A673 (cell line): ENCODE data around the gene HNRNPA3. TPM values are rescaled to one million over a fixed set of nuclear protein-coding genes. Genes with fewer than 3 reads are reported as not detected.
"Not testable (repeated sequence)": the region's sequence is repeated elsewhere in the genome, so short reads cannot be mapped to it uniquely, and the experiment has no call there.

Source experiments
- BruUV-seq: library from RNA; stranded (reverse); fragments of 400-500 nt; replicated peaks from 2 replicates; lab custom pipeline; 2021; lab: Mats Ljungman, UMichigan
- CTCF ChIA-PET: fragments of 300-600 bp; sonication (Branson Sonifier 250); formaldehyde crosslinking; loops from one replicate; lab custom pipeline; 2022; ENCODE audit warnings: antibody characterized with exemption; lab: Charles Lee
- POLR2A ChIA-PET: fragments of 300-600 bp; sonication (Branson Sonifier 250); formaldehyde crosslinking; loops from one replicate; lab custom pipeline; 2022; ENCODE audit warnings: antibody characterized with exemption; ENCODE audit not compliant: low non-redundant PET; lab: Charles Lee
- DNase-seq: peaks from one replicate; pipeline ENCODE4 v3.0.0-alpha.2; 2015; ENCODE audit warnings: low spot score
- H3K27ac ChIP-seq: fragments of 200-600 bp; sonication (generic); 2 replicates; pipeline ENCODE4 v1.5.1; 2016; ENCODE audit warnings: mixed run types, low read depth, mild to moderate bottlenecking, mixed read lengths, antibody characterized with exemption, low read length; ENCODE audit not compliant: poor library complexity, severe bottlenecking
- H3K27me3 ChIP-seq: fragments of 200-600 bp; sonication (generic); replicated peaks from 2 replicates; pipeline ENCODE4 v1.6.1; 2017; ENCODE audit warnings: mixed run types, low read depth, mild to moderate bottlenecking, mixed read lengths, antibody characterized with exemption, low read length; ENCODE audit not compliant: insufficient read depth, poor library complexity
- H3K36me3 ChIP-seq: fragments of 200-600 bp; sonication (generic); 2 replicates; pipeline ENCODE4 v1.6.1; 2016; ENCODE audit warnings: mixed run types, mild to moderate bottlenecking, mixed read lengths, antibody characterized with exemption, low read length; ENCODE audit not compliant: insufficient read depth, poor library complexity, severe bottlenecking
- H3K4me1 ChIP-seq: fragments of 200-600 bp; sonication (generic); 2 replicates; pipeline ENCODE4 v1.6.1; 2017; ENCODE audit warnings: mixed run types, mild to moderate bottlenecking, mixed read lengths, antibody characterized with exemption, low read length; ENCODE audit not compliant: insufficient read depth, poor library complexity, severe bottlenecking
- H3K4me3 ChIP-seq: fragments of 200-600 bp; sonication (generic); 2 replicates; pipeline ENCODE4 v1.5.1; 2016; ENCODE audit warnings: low read depth, mixed run types, mild to moderate bottlenecking, mixed read lengths, low read length; ENCODE audit not compliant: poor library complexity, severe bottlenecking
- H3K9me3 ChIP-seq: fragments of 200-600 bp; sonication (generic); 2 replicates; pipeline ENCODE4 v1.6.1; 2016; ENCODE audit warnings: mixed run types, low read depth, mild to moderate bottlenecking, mixed read lengths, antibody characterized with exemption, low read length; ENCODE audit not compliant: poor library complexity, severe bottlenecking
- EZH2 ChIP-seq: fragments of 200-600 bp; sonication (generic); IDR thresholded peaks from 2 replicates; pipeline ENCODE4 v1.6.1; 2017; ENCODE audit warnings: borderline replicate concordance, low read depth, mild to moderate bottlenecking, mixed read lengths, antibody characterized with exemption, low read length; ENCODE audit not compliant: poor library complexity, severe bottlenecking
- intact Hi-C: fragments of 100-400 bp; cut with micrococcal nuclease; formaldehyde crosslinking; loops from one replicate; pipeline ENCODE4 v1.10.0; 2022; ENCODE audit not compliant: unreplicated experiment
- total RNA-seq: library from RNA; stranded (reverse); gene quantifications from 2 replicates; pipeline ENCODE4 v1.2.3, GENCODE V29; 2021
- TF ChIP-seq, protein P1 (sequence below): fragments of 300-800, 200-600 bp; sonication (generic); conservative IDR thresholded peaks from 2 replicates; pipeline ENCODE4 v1.5.1; 2017; ENCODE audit warnings: low read depth, mild to moderate bottlenecking, antibody characterized with exemption, low read length, moderate library complexity, mixed read lengths

HNRNPA3 gene
- total RNA-seq, 1 experiment from 2014 or later: 462 TPM

DNA sequence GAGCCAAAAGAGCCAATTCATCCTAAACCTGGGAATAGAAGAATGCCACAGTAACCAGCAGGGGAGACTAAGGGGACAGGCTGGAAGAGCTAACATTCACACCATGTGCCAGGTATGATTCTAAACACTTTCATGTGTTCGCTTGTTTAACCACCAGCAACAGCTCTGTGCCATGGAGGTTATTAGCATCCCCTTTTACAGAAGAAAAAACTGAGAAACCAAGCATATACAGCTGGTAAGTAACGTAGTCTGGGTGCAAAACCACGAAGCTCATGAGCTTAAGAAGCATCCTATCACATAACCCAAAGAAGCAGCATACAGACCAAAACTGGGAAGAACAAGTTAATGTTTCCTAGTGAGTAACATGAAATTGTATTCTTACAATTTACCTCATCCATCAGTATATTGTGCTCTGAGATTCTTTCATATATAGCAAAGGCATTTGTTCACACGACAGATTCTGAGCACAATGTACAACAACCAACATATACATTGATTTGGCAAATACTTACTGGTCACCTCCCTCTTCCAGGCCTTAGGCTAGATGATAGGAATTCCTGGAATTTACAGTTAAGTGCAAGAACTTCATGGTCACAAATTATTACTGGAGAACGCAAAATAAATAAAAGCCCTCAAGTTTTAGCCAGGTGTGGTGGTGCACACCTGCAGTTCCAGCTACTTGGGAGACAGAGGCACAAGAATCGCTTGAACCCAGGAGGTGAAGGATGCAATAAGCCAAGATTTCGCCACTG lies 36.5 kb upstream of the HNRNPA3 start:
- POLR2A ChIA-PET: no interaction called here
- Histone ChIP-seq H3K36me3 (no peaks in the 10 kb centered on the region), H3K27me3 (no peaks in the 10 kb centered on the region), H3K27ac (no peak overlapping the region), H3K9me3 (no peaks in the 10 kb centered on the region), H3K4me1 (no peaks in the 10 kb centered on the region), H3K4me3 (no peak overlapping the region)
- no TSS peak for BruUV-seq
- no peak for DNase-seq
- CTCF ChIA-PET: no interaction called here
- intact Hi-C loops: no loop called here
- TF ChIP-seq, protein P1, sequence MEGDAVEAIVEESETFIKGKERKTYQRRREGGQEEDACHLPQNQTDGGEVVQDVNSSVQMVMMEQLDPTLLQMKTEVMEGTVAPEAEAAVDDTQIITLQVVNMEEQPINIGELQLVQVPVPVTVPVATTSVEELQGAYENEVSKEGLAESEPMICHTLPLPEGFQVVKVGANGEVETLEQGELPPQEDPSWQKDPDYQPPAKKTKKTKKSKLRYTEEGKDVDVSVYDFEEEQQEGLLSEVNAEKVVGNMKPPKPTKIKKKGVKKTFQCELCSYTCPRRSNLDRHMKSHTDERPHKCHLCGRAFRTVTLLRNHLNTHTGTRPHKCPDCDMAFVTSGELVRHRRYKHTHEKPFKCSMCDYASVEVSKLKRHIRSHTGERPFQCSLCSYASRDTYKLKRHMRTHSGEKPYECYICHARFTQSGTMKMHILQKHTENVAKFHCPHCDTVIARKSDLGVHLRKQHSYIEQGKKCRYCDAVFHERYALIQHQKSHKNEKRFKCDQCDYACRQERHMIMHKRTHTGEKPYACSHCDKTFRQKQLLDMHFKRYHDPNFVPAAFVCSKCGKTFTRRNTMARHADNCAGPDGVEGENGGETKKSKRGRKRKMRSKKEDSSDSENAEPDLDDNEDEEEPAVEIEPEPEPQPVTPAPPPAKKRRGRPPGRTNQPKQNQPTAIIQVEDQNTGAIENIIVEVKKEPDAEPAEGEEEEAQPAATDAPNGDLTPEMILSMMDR: no peak
- TF ChIP-seq EZH2: no peak

DNA sequence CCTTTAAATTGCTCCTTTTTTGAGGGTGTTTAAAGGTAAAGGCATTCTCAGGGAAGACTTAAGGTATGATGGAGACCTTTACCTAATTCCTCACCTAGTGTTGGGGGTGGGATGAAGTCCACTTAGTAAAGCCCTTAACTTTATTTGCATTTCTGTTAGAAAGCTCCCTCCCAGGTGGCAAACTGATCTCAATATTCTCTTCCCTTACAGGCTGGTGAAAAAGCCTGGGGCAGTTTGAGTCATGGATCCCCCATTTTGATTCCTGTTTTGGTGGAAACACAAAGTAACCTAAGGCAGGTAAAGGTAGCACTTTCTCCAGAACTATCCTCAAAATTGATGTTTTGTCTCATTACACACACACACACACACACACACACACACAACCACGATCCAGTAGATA lies 33.8 kb upstream of the HNRNPA3 start:
- Histone ChIP-seq H3K27me3 (no peaks in the 10 kb centered on the region), H3K4me3 (no peak overlapping the region), H3K36me3 (no peaks in the 10 kb centered on the region), H3K27ac (no peak overlapping the region), H3K9me3 (no peaks in the 10 kb centered on the region), H3K4me1 (no peaks in the 10 kb centered on the region)
- intact Hi-C loops: no loop called here
- DNase-seq: no peak
- no peak for TF ChIP-seq EZH2
- TF ChIP-seq, protein P1: no peak
- BruUV-seq: no TSS peak
- CTCF ChIA-PET: no interaction called here
- POLR2A ChIA-PET: no interaction called here

GRCh38 chr2:177179227-177179626 lies 33.4 kb upstream of the HNRNPA3 start:
- no peaks in the 10 kb centered on the region for H3K36me3 ChIP-seq
- no peak overlapping the region for H3K4me3 ChIP-seq
- ChIA-PET CTCF (interaction anchor here (0.9 kb wide), 1 partner anchor 15 kb away, joined by 3 read pairs; no protein-coding TSS in a partner anchor), POLR2A (no interaction called here)
- no peak overlapping the region for H3K27ac ChIP-seq
- H3K9me3 ChIP-seq: no peaks in the 10 kb centered on the region
- H3K27me3 ChIP-seq: no peaks in the 10 kb centered on the region
- intact Hi-C loops: no loop called here
- TF ChIP-seq EZH2: no peak
- TF ChIP-seq, protein P1: no peak
- no peak for DNase-seq
- no peaks in the 10 kb centered on the region for H3K4me1 ChIP-seq
- no TSS peak for BruUV-seq

- DNase-seq, H3K27me3 ChIP-seq, H3K9me3 ChIP-seq, POLR2A ChIA-PET, H3K36me3 ChIP-seq, intact Hi-C loops, H3K4me1 ChIP-seq, BruUV-seq, H3K27ac ChIP-seq, H3K4me3 ChIP-seq: not testable (repeated sequence)
- CTCF ChIA-PET: interaction anchor here (0.9 kb wide), 1 partner anchor 15 kb away, joined by 3 read pairs; no protein-coding TSS in a partner anchor
Measured at GRCh38 chr2:177179671-177180070, 32.9 kb upstream of the HNRNPA3 start.
